ENCODE data around the gene LRRN1. TPM values are rescaled to one million over a fixed set of nuclear protein-coding genes. Genes with fewer than 3 reads are reported as not detected.

The LRRN1 gene
- total RNA-seq, 6 donors from 2014 or later = 1.0 to 4.8 (median 2.1) TPM

DNA sequence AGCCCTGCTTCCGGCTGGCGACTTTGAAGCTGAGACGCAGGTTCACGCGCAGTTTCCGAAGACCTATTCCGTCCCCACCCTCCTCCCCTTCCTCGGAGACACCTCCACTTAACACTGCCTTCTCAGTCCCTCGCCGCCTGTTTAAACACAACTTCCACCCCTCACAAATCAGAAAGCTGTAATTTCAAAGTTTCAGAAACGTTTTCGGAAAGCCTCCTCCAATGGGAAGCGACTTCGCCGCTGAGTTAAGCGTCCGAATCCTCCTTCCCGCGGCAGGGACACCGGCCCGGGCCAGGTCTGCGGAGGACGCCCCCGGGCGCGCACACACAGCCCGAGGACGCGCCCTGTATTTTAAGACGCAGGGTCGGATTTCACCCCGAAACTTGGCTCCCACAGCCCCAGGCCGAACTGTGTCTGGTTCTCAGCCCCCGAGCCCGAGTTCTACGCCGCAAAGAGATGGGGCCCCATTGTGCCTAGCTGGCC lies 559 bp upstream of the LRRN1 start:
- peak overlapping the region in 1 of 4 donors; percentile 71 for H3K27ac ChIP-seq

DNA sequence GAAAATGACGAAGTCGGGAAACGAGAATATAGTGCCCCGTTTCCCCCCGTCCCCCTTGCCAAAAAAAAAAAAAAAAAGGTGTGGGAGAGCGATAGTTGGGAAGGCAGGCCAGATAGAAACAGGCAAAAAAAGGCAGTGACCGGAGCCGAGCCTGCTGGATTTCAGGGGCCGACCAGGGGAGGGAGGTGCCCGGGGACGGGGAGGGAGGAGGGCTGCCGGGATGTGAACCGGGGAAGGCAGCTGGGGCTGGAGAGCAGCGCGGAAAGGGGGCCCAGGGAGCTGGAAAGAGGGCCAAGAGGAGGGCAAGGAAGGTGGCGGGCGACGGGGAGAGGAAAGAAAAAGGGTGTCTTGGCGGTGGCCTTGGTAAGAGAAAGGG lies 837 bp downstream of the LRRN1 start:
- no peaks in the 10 kb centered on the region for H3K36me3 ChIP-seq
- no peaks in the 10 kb centered on the region for H3K27me3 ChIP-seq
- peak overlapping the region in 3 of 4 donors; percentile 52 to 68 (median 61) for H3K4me3 ChIP-seq
- H3K4me1 ChIP-seq = peaks cover 14 to 31% (median 21%) of the 10 kb centered on the region in 4 donors
- no peaks in the 10 kb centered on the region for H3K9me3 ChIP-seq
- peak overlapping the region in 1 of 4 donors; percentile 71 for H3K27ac ChIP-seq
- peak in 1 of 2 donors; percentile 66 for DNase-seq
- no peak for TF ChIP-seq POLR2AphosphoS5 (IDR thresholded peaks at IDR 0.05)
- TF ChIP-seq POLR2A (IDR thresholded peaks at IDR 0.05) = no peak
- TF ChIP-seq EP300 (IDR thresholded peaks at IDR 0.05) = no peak
- TF ChIP-seq, protein P1, sequence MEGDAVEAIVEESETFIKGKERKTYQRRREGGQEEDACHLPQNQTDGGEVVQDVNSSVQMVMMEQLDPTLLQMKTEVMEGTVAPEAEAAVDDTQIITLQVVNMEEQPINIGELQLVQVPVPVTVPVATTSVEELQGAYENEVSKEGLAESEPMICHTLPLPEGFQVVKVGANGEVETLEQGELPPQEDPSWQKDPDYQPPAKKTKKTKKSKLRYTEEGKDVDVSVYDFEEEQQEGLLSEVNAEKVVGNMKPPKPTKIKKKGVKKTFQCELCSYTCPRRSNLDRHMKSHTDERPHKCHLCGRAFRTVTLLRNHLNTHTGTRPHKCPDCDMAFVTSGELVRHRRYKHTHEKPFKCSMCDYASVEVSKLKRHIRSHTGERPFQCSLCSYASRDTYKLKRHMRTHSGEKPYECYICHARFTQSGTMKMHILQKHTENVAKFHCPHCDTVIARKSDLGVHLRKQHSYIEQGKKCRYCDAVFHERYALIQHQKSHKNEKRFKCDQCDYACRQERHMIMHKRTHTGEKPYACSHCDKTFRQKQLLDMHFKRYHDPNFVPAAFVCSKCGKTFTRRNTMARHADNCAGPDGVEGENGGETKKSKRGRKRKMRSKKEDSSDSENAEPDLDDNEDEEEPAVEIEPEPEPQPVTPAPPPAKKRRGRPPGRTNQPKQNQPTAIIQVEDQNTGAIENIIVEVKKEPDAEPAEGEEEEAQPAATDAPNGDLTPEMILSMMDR (IDR thresholded peaks at IDR 0.05) = no peak
- 1% methylated on average over 16 to 18 of the region's 19 CpGs for WGBS, 2 donors
- ATAC-seq (ENCODE audit: low FRiP score in 2 of 2) = peak in 1 of 2 donors; percentile 61

More for the DNA sequence above, 559 bp upstream of the LRRN1 start:
- TF ChIP-seq POLR2A (IDR thresholded peaks at IDR 0.05) = no peak
- no peak for TF ChIP-seq POLR2AphosphoS5 (IDR thresholded peaks at IDR 0.05)
- no peak for TF ChIP-seq EP300 (IDR thresholded peaks at IDR 0.05)
- TF ChIP-seq, protein P1 (IDR thresholded peaks at IDR 0.05) = no peak
- peaks cover 14 to 31% (median 21%) of the 10 kb centered on the region in 4 donors for H3K4me1 ChIP-seq
- WGBS, 2 donors = 0 to 3% methylated on average over 14 to 35 of the region's 37 CpGs
- H3K36me3 ChIP-seq = no peaks in the 10 kb centered on the region
- H3K4me3 ChIP-seq = peak overlapping the region; percentile 17 to 68 (median 56)
- DNase-seq (peak; percentile 21 to 85), ATAC-seq (ENCODE audit: low FRiP score in 2 of 2) (peak in 1 of 2 donors; percentile 60)
- no peaks in the 10 kb centered on the region for H3K9me3 ChIP-seq
- H3K27me3 ChIP-seq = no peaks in the 10 kb centered on the region

DNA sequence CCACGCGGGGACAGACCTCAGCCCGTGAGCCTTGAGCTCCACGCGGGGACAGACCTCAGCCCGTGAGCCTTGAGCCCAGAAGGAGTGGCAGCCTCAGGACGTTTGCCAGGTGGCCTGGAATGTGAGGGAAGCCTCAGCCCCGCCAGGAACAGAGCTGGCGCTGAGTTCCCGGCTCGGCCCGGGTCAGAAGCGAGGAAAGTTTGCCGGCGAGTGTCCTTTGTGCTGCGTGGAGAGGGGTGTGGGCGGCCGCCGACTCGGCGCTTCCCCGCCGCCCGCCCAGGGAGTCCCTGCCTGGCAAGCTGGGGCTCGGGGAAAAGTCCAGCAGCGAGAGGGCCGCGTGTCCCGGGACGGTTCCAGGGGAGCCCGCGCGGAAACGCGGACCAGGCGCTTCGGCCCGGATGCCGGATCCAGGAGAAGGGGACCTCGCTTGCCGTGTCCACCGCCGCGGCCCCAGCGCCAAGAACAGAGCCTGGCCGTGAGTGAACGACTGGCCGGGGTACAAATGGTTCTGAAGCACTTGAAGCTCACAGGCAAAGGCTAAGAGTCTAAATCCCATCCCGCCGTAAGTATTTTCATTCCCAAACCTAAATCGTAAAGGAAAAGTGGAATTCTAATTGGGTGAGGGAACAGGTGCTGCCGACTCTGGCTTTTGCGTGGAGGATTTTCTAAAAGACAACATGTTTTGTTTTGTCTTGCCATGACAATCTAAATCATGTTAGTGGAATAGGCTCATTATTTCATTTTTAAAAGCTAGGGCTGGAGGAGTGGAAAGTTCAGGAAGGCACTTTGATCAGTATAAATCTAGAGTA lies 1.7 kb downstream of the LRRN1 start:
- ATAC-seq (ENCODE audit: low FRiP score in 2 of 2) = peak; percentile 53 to 59
- DNase-seq = peak; percentile 25 to 87
- WGBS, 2 donors = 6 to 10% methylated on average over 20 to 36 of the region's 53 CpGs
- H3K27ac ChIP-seq = no peak overlapping the region
- TF ChIP-seq POLR2AphosphoS5 (IDR thresholded peaks at IDR 0.05) = no peak
- no peak for TF ChIP-seq EP300 (IDR thresholded peaks at IDR 0.05)
- TF ChIP-seq, protein P1 (IDR thresholded peaks at IDR 0.05) = no peak
- no peak for TF ChIP-seq POLR2A (IDR thresholded peaks at IDR 0.05)
- H3K27me3 ChIP-seq = no peaks in the 10 kb centered on the region
- H3K4me3 ChIP-seq = peak overlapping the region in 3 of 4 donors; percentile 52 to 68 (median 61)
- no peaks in the 10 kb centered on the region for H3K9me3 ChIP-seq
- no peaks in the 10 kb centered on the region for H3K36me3 ChIP-seq
- H3K4me1 ChIP-seq = peaks cover 14 to 31% (median 21%) of the 10 kb centered on the region in 4 donors

DNA sequence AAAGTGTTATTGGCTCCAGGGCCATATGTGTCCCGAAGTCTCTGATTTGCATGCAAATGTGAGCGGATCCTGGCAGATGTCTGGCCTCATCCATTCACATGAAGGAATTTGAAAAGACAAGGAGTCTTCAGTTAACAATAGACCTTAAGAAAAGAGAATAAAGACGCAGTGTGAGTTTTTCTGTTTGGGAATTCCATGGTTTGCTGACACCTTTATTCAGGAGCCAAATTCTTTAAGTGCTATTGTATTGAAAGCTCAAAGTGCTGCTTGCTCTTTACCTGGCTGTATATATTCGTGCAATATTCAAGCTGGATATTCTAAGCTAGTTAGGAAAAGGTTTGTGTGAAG lies 2.2 kb downstream of the LRRN1 start:
- Histone ChIP-seq H3K9me3 (no peaks in the 10 kb centered on the region), H3K27ac (no peak overlapping the region), H3K4me1 (peaks cover 14 to 31% (median 21%) of the 10 kb centered on the region in 4 donors), H3K36me3 (no peaks in the 10 kb centered on the region), H3K27me3 (no peaks in the 10 kb centered on the region), H3K4me3 (peak overlapping the region in 1 of 4 donors; percentile 68)
- no peak for DNase-seq
- no peak for TF ChIP-seq EP300 (IDR thresholded peaks at IDR 0.05)
- 72 to 73% methylated on average over 4 of the region's 4 CpGs for WGBS, 2 donors
- ATAC-seq (ENCODE audit: low FRiP score in 2 of 2) = no peak

DNA sequence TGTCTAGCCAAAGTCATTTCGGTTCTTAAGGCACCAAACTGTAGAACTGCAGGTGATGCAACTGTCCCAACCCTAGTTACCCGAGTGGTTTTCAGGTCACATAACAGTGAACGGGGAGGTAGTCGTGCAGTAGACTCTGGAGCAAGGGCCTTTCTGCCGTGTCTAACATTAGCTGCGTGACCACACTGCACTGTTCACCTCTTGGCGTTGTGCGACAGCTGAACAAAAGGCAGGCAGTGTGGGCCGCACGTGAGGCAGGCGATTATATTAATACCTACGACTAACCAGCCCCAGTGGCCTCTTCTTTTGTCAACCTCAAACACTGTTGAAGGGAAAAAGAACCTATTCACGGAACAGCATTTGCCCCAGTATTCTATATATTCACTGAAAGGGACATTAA lies 2.8 kb downstream of the LRRN1 start:
- Histone ChIP-seq H3K27me3 (no peaks in the 10 kb centered on the region), H3K4me3 (no peak overlapping the region), H3K4me1 (peaks cover 14 to 31% (median 21%) of the 10 kb centered on the region in 4 donors), H3K9me3 (no peaks in the 10 kb centered on the region), H3K36me3 (no peaks in the 10 kb centered on the region), H3K27ac (no peak overlapping the region)
- no peak for TF ChIP-seq POLR2A (IDR thresholded peaks at IDR 0.05)
- TF ChIP-seq, protein P1 (IDR thresholded peaks at IDR 0.05) = no peak
- no peak for TF ChIP-seq POLR2AphosphoS5 (IDR thresholded peaks at IDR 0.05)
- TF ChIP-seq EP300 (IDR thresholded peaks at IDR 0.05) = no peak
- no peak for ATAC-seq (ENCODE audit: low FRiP score in 2 of 2)
- WGBS, 2 donors = 73 to 80% methylated on average over 13 of the region's 13 CpGs
- no peak for DNase-seq
